Kidney epithelial cell (primary cell): ENCODE results near the gene SGCD. TPM values are rescaled to one million over a fixed set of nuclear protein-coding genes. Genes with fewer than 3 reads are reported as not detected.
"Not testable (repeated sequence)": the region's sequence is repeated elsewhere in the genome, so short reads cannot be mapped to it uniquely, and the experiment has no call there.

ENCODE experiments used
- DNase-seq: peaks from one replicate; pipeline ENCODE4 v3.0.0-alpha.2; 2010; ENCODE audit warnings: low read depth
- H3K27me3 ChIP-seq: 2 replicates; pipeline ENCODE4 v1.6.0; 2011; ENCODE audit warnings: low read length; ENCODE audit not compliant: control insufficient read depth, insufficient read depth
- H3K36me3 ChIP-seq: 2 replicates; pipeline ENCODE4 v1.5.1; 2011; ENCODE audit warnings: low read length; ENCODE audit not compliant: control insufficient read depth, insufficient read depth
- H3K4me3 ChIP-seq: 2 replicates; pipeline ENCODE4 v1.5.1; 2011; ENCODE audit warnings: low read depth, mild to moderate bottlenecking, control low read depth, low read length
- total RNA-seq: library from RNA; depleted of rRNA; stranded (reverse); fragments of >200 nt; gene quantifications from 2 replicates; pipeline ENCODE4 v1.2.3, GENCODE V29; 2015
- TF ChIP-seq, protein P1 (sequence below): IDR thresholded peaks from 2 replicates; pipeline ENCODE4 v1.5.1; 2011; ENCODE audit warnings: mild to moderate bottlenecking, moderate library complexity, low read length, control low read depth, inconsistent platforms; ENCODE audit not compliant: insufficient read depth, poor library complexity, severe bottlenecking

Gene SGCD
- total RNA-seq, 1 donor from 2014 or later: 0.29 TPM

DNA sequence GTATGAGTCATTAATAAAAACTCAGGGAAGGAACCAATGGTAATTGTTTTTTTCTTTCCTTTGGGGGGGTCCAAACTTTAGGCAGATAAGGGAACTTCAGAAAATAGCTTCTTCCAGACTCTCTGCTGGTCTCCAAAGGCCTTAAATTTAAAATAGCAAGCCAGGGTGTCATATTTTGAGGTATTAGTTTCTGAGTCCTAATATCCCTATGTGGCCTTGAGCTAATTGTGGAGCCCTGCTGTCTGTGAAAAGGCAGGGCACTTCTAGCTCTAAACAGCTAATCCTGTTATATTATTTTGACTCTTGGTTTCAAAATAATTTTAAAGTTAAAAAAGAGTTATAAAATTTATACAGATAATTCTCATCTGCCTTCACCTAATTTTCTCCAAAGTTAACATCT, 327.5 kb downstream of the SGCD start:
- Histone ChIP-seq H3K4me3 (no peak overlapping the region), H3K27me3 (no peaks in the 10 kb centered on the region), H3K36me3 (no peaks in the 10 kb centered on the region)
- TF ChIP-seq, protein P1, sequence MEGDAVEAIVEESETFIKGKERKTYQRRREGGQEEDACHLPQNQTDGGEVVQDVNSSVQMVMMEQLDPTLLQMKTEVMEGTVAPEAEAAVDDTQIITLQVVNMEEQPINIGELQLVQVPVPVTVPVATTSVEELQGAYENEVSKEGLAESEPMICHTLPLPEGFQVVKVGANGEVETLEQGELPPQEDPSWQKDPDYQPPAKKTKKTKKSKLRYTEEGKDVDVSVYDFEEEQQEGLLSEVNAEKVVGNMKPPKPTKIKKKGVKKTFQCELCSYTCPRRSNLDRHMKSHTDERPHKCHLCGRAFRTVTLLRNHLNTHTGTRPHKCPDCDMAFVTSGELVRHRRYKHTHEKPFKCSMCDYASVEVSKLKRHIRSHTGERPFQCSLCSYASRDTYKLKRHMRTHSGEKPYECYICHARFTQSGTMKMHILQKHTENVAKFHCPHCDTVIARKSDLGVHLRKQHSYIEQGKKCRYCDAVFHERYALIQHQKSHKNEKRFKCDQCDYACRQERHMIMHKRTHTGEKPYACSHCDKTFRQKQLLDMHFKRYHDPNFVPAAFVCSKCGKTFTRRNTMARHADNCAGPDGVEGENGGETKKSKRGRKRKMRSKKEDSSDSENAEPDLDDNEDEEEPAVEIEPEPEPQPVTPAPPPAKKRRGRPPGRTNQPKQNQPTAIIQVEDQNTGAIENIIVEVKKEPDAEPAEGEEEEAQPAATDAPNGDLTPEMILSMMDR: no peak
- DNase-seq: no peak

DNA sequence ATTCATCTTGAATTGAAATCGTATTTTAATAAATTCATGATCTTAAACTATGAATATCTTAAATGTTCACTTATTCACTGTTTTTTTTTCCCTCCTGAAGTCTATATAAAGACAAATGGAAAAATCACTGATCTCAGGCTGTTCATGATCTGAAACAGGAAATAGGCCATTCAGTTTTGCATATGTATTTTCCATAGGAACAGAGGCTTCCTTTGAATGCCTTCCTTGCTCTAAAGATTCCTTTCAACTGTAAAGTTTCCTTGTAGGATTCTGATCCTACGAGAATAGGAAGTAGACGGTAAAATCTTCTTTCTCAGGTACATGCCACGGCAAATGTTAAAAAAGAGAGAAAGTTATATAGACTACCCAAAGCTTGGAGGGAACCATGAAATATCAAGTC, 328.8 kb downstream of the SGCD start:
- no peaks in the 10 kb centered on the region for H3K27me3 ChIP-seq
- no peaks in the 10 kb centered on the region for H3K36me3 ChIP-seq
- H3K4me3 ChIP-seq: no peak overlapping the region
- TF ChIP-seq, protein P1: no peak
- no peak for DNase-seq

- not testable (repeated sequence) for DNase-seq, H3K4me3 ChIP-seq, H3K36me3 ChIP-seq, H3K27me3 ChIP-seq
Measured at GRCh38 chr5:156664832-156665231, 337.9 kb downstream of the SGCD start.

GRCh38 chr5:156666686-156667085, 339.7 kb downstream of the SGCD start:
- H3K4me3 ChIP-seq, H3K27me3 ChIP-seq, DNase-seq, H3K36me3 ChIP-seq: not testable (repeated sequence)

DNA sequence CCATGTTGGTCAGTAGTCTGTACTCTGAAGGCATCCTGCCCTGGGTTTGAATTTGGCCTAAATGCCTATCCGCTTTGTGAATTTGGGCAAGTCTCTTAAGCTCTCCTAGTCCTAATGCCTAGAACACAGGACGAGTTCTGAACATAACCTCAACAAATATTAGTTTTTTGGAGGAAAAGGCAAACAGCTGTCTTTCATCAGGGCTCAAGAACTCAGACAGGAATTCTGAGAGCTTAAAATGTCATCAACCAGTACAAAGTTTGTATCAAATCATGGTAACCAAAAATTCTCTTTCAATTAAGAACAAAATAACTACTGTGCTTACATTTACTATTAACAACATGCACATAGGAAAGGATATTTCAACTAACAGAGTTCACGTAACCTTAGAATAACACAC, 340.7 kb downstream of the SGCD start:
- DNase-seq: no peak
- no peak overlapping the region for H3K4me3 ChIP-seq
- no peaks in the 10 kb centered on the region for H3K36me3 ChIP-seq
- no peaks in the 10 kb centered on the region for H3K27me3 ChIP-seq
- TF ChIP-seq, protein P1: no peak

DNA sequence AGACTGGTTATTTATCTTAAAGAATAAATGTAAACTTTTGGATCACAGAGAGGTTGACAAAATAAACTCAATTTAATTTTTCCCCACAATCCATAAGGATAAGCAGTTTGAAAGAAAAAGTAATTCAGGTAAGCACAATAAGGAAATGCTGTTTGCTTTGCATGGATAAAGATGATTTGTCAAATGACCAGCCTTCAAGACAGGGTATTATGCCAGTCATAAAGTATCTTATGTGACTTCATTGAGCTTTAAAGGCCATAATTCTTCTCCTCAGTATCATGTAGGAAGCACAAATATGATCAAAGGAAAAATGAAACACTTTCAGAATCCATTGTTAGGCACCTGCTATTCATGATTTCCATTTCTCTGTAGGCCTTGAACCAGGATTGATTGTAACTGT, 342.5 kb downstream of the SGCD start:
- H3K36me3 ChIP-seq: no peaks in the 10 kb centered on the region
- DNase-seq: no peak
- no peaks in the 10 kb centered on the region for H3K27me3 ChIP-seq
- TF ChIP-seq, protein P1: no peak
- no peak overlapping the region for H3K4me3 ChIP-seq

DNA sequence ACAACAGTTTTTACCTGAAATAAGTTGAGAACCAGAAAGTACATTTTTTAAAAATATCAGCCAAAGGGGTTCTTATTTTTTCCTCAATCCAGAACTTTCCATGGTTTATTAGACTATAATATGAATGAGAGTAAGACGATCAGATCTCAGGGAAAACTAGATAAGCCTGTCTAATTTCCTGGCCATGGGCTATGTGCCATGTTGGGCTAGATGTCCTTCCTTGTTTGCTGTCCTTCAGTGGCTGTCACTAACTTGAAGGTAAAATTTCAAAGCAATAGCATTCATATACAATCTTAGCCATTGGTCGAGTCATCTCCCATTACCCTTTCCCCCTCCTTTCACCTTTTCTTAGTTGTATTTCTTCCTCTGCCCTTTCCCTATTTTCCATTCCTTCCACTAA, 343.7 kb downstream of the SGCD start:
- H3K36me3 ChIP-seq: no peaks in the 10 kb centered on the region
- no peak for DNase-seq
- no peak overlapping the region for H3K4me3 ChIP-seq
- H3K27me3 ChIP-seq: no peaks in the 10 kb centered on the region
- TF ChIP-seq, protein P1: no peak
